22Rv1 (cell line): Measurements from ENCODE around the gene CDH9.

ENCODE experiments used
- H3K27ac ChIP-seq: fragments of 450-650 bp; 2 replicates; pipeline ENCODE4 v1.5.1; 2017
- CTCF ChIP-seq: fragments of 450-650 bp; IDR thresholded peaks from 2 replicates; pipeline ENCODE4 v1.5.1; 2017; ENCODE audit warnings: mild to moderate bottlenecking
- ZFX ChIP-seq: fragments of 450-650 bp; IDR thresholded peaks from 2 replicates; pipeline ENCODE4 v1.6.1; 2017; ENCODE audit warnings: antibody characterized with exemption, borderline replicate concordance

CDH9 gene

GRCh38 chr5:26921439-26921838 is 116.9 kb downstream of the CDH9 start:
- TF ChIP-seq ZFX = no peak
- TF ChIP-seq CTCF = no peak
- H3K27ac ChIP-seq = no peak overlapping the region

GRCh38 chr5:26903469-26903868 is 134.9 kb downstream of the CDH9 start:
- H3K27ac ChIP-seq = no peak overlapping the region
- TF ChIP-seq ZFX = no peak
- no peak for TF ChIP-seq CTCF

GRCh38 chr5:26894719-26895263 is 143.6 kb downstream of the CDH9 start:
- no peak for TF ChIP-seq CTCF
- no peak for TF ChIP-seq ZFX
- no peak overlapping the region for H3K27ac ChIP-seq

GRCh38 chr5:26893078-26893477 is 145.3 kb downstream of the CDH9 start:
- H3K27ac ChIP-seq = no peak overlapping the region
- no peak for TF ChIP-seq CTCF
- no peak for TF ChIP-seq ZFX

- H3K27ac ChIP-seq = no peak overlapping the region
- no peak for TF ChIP-seq ZFX
- TF ChIP-seq CTCF = no peak
Measured at GRCh38 chr5:26889815-26890214, 148.6 kb downstream of the CDH9 start.

- TF ChIP-seq ZFX = no peak
- no peak for TF ChIP-seq CTCF
- H3K27ac ChIP-seq = no peak overlapping the region
Measured at GRCh38 chr5:26884481-26884880, 153.9 kb downstream of the CDH9 start.

GRCh38 chr5:26883375-26883774 is 155.0 kb downstream of the CDH9 start:
- no peak overlapping the region for H3K27ac ChIP-seq
- TF ChIP-seq CTCF (no peak), ZFX (no peak)
